Upper lobe of right lung (tissue), 1 donor: ENCODE data around the gene GMCL1. TPM values are rescaled to one million over a fixed set of nuclear protein-coding genes. Genes with fewer than 3 reads are reported as not detected.

Experiments used
- ATAC-seq: fragments of 200-7000 bp; cut with Tn5 transposase; one replicate; pipeline ENCODE4 v1.9.1; 2020; ENCODE audit warnings: mild to moderate bottlenecking, moderate library complexity
- DNase-seq: peaks from one replicate; pipeline ENCODE4 v3.0.0-alpha.2; 2020
- H3K27ac ChIP-seq: fragments of 200-600 bp; one replicate; pipeline ENCODE4 v1.8.0; 2022
- H3K27me3 ChIP-seq: fragments of 200-600 bp; one replicate; pipeline ENCODE4 v1.8.0; 2022; ENCODE audit warnings: mild to moderate bottlenecking
- H3K36me3 ChIP-seq: fragments of 200-600 bp; one replicate; pipeline ENCODE4 v1.8.0; 2022
- H3K4me1 ChIP-seq: fragments of 200-600 bp; one replicate; pipeline ENCODE4 v1.8.0; 2022
- H3K4me3 ChIP-seq: fragments of 200-600 bp; one replicate; pipeline ENCODE4 v1.8.0; 2022; ENCODE audit warnings: mild to moderate bottlenecking
- H3K9me3 ChIP-seq: fragments of 200-600 bp; one replicate; pipeline ENCODE4 v1.8.0; 2022
- CTCF ChIP-seq: fragments of 200-600 bp; IDR thresholded peaks from one replicate; pipeline ENCODE4 v1.8.0; 2022; ENCODE audit warnings: antibody characterized with exemption
- intact Hi-C: fragments of 100-400 bp; cut with DNase I; formaldehyde crosslinking; loops from one replicate; pipeline ENCODE4 v1.11.0; 2022
- total RNA-seq: library from RNA; stranded (reverse); fragmentation: NEBNext Ultra II Directional; extraction: Animal tissue kit (Norgen Biotek cat#: 25700); gene quantifications from one replicate; pipeline ENCODE4 v1.2.1, GENCODE V29; 2021
- donor health status: DM: no; HTN: yes; CAD: no; lungs with severe emphysema.

The GMCL1 gene
- total RNA-seq, 1 donor from 2014 or later, result 11.9 TPM

- Histone ChIP-seq H3K4me3 (no peak overlapping the region), H3K4me1 (no peaks in the 10 kb centered on the region), H3K36me3 (peaks cover 82% of the 10 kb centered on the region), H3K27ac (no peak overlapping the region), H3K9me3 (no peaks in the 10 kb centered on the region), H3K27me3 (no peaks in the 10 kb centered on the region)
- no peak for TF ChIP-seq CTCF
- DNase-seq (peak; percentile 74), ATAC-seq (peak; percentile 84)
- intact Hi-C loops, result no loop called here
Observed at GRCh38 chr2:69902213-69902922, 72.9 kb downstream of the GMCL1 start.

- peaks cover 83% of the 10 kb centered on the region for H3K36me3 ChIP-seq
- intact Hi-C loops, result no loop called here
- ATAC-seq, result peak; percentile 46
- no peaks in the 10 kb centered on the region for H3K4me1 ChIP-seq
- TF ChIP-seq CTCF, result no peak
- no peak overlapping the region for H3K4me3 ChIP-seq
- H3K27me3 ChIP-seq, result no peaks in the 10 kb centered on the region
- DNase-seq, result no peak
- H3K9me3 ChIP-seq, result no peaks in the 10 kb centered on the region
- H3K27ac ChIP-seq, result no peak overlapping the region
Observed at GRCh38 chr2:69907216-69907615, 77.8 kb downstream of the GMCL1 start.

- Histone ChIP-seq H3K4me3 (no peak overlapping the region), H3K27ac (no peak overlapping the region), H3K36me3 (peaks cover 43% of the 10 kb centered on the region), H3K4me1 (peaks cover 4% of the 10 kb centered on the region), H3K27me3 (no peaks in the 10 kb centered on the region), H3K9me3 (no peaks in the 10 kb centered on the region)
- DNase-seq (no peak), ATAC-seq (no peak)
- peak; percentile 64 for TF ChIP-seq CTCF
- intact Hi-C loops, result loop anchor here (5.0 to 10.0 kb wide), 2 partner anchors 235 to 393 kb away; partner anchors contain the start of gene FAM136A
Observed at GRCh38 chr2:69911985-69912563, 82.6 kb downstream of the GMCL1 start.

- Histone ChIP-seq H3K4me1 (peaks cover 4% of the 10 kb centered on the region), H3K27ac (peak overlapping the region; percentile 91), H3K27me3 (no peaks in the 10 kb centered on the region), H3K4me3 (peak overlapping the region; percentile 66), H3K9me3 (no peaks in the 10 kb centered on the region), H3K36me3 (peaks cover 25% of the 10 kb centered on the region)
- peak; percentile 29 for TF ChIP-seq CTCF
- ATAC-seq (peak; percentile 95), DNase-seq (peak; percentile 98)
- intact Hi-C loops, result loop anchor here (5.0 to 10.0 kb wide), 2 partner anchors 233 to 390 kb away; partner anchors contain the start of gene FAM136A
Observed at GRCh38 chr2:69914164-69914949, 84.9 kb downstream of the GMCL1 start.

GRCh38 chr2:69914950-69915945 lies 85.8 kb downstream of the GMCL1 start, which contains the start of gene MXD1:
MXD1 (plus strand) TSS chr2:69915109; CDS start chr2:69915331, 222 bp downstream.
- ATAC-seq, result peak; percentile 0

More at GRCh38 chr2:69914950-69915945, 85.8 kb downstream of the GMCL1 start, which contains the start of gene MXD1:
- Histone ChIP-seq H3K36me3 (peaks cover 19% of the 10 kb centered on the region), H3K4me1 (peaks cover 4% of the 10 kb centered on the region), H3K27me3 (no peaks in the 10 kb centered on the region), H3K4me3 (peak within 1 kb of the TSS; percentile 79), H3K9me3 (no peaks in the 10 kb centered on the region), H3K27ac (peak within 1 kb of the TSS; percentile 91)
- no peak for TF ChIP-seq CTCF
- peak; percentile 100 for DNase-seq
- intact Hi-C loops, result loop anchor here (5.0 to 10.0 kb wide), 2 partner anchors 232 to 390 kb away; partner anchors contain the start of gene FAM136A
